Karpas-422 (cell line): ENCODE data around the gene AOAH. TPM values are rescaled to one million over a fixed set of nuclear protein-coding genes. Genes with fewer than 3 reads are reported as not detected.
"Not testable (repeated sequence)": the region's sequence is repeated elsewhere in the genome, so short reads cannot be mapped to it uniquely, and the experiment has no call there.

Experiments
- DNase-seq: peaks from one replicate; pipeline ENCODE4 v3.0.0-alpha.2; 2015
- H2AFZ ChIP-seq: fragments of 200-600 bp; sonication (generic); 2 replicates; pipeline ENCODE4 v1.6.1; 2014; ENCODE audit warnings: antibody characterized with exemption, low read length, mixed read lengths
- H3K27ac ChIP-seq: fragments of 200-600 bp; sonication (generic); 2 replicates; pipeline ENCODE4 v1.5.1; 2014; ENCODE audit warnings: mild to moderate bottlenecking, low read length, moderate library complexity
- H3K27me3 ChIP-seq: fragments of 200-600 bp; sonication (generic); 2 replicates; pipeline ENCODE4 v1.6.1; 2014; ENCODE audit warnings: low read length, mixed read lengths
- H3K36me3 ChIP-seq: fragments of 200-600 bp; sonication (generic); 2 replicates; pipeline ENCODE4 v1.6.1; 2014; ENCODE audit warnings: low read length, mixed read lengths; ENCODE audit not compliant: insufficient read depth
- H3K4me1 ChIP-seq: fragments of 200-600 bp; sonication (generic); 2 replicates; pipeline ENCODE4 v1.6.1; 2014; ENCODE audit warnings: mild to moderate bottlenecking, low read length, mixed read lengths
- H3K4me2 ChIP-seq: fragments of 200-600 bp; sonication (generic); 2 replicates; pipeline ENCODE4 v1.6.1; 2014; ENCODE audit warnings: low read length, low read depth, mild to moderate bottlenecking; ENCODE audit not compliant: poor library complexity, severe bottlenecking
- H3K4me3 ChIP-seq: fragments of 200-600 bp; sonication (generic); 2 replicates; pipeline ENCODE4 v1.5.1; 2014; ENCODE audit warnings: mild to moderate bottlenecking, antibody characterized with exemption, low read length, mixed read lengths
- H3K79me2 ChIP-seq: fragments of 200-600 bp; sonication (generic); 2 replicates; pipeline ENCODE4 v1.6.1; 2014; ENCODE audit warnings: mild to moderate bottlenecking, low read length, mixed read lengths
- H3K9ac ChIP-seq: fragments of 200-600 bp; sonication (generic); 2 replicates; pipeline ENCODE4 v1.6.0; 2014; ENCODE audit warnings: low read length
- H3K9me2 ChIP-seq: fragments of 200-600 bp; sonication (generic), shearing (Covaris generic); replicated peaks from 2 replicates; pipeline ENCODE4 v1.6.0; 2014; ENCODE audit warnings: mild to moderate bottlenecking, low read length, moderate library complexity; ENCODE audit not compliant: insufficient read depth
- H3K9me3 ChIP-seq: fragments of 300-700, 200-600 bp; sonication (generic); 2 replicates; pipeline ENCODE4 v1.6.1; 2014; ENCODE audit warnings: low read length, mixed read lengths
- H4K20me1 ChIP-seq: fragments of 200-600 bp; sonication (generic); 2 replicates; pipeline ENCODE4 v1.6.1; 2014; ENCODE audit warnings: mild to moderate bottlenecking, antibody characterized with exemption, low read length, low read depth; ENCODE audit not compliant: insufficient read depth
- total RNA-seq: library from RNA; depleted of rRNA; stranded (reverse); fragments of >200 nt; shearing (Covaris generic); gene quantifications from 2 replicates; pipeline ENCODE4 v1.2.3, GENCODE V29; 2014; ENCODE audit warnings: low replicate concordance

AOAH gene
- total RNA-seq, 1 experiment from 2014 or later, result not detected

- Histone ChIP-seq H3K27me3 (no peaks in the 10 kb centered on the region), H3K36me3 (no peaks in the 10 kb centered on the region), H3K27ac (no peak overlapping the region), H3K79me2 (no peaks in the 10 kb centered on the region), H3K4me1 (no peaks in the 10 kb centered on the region), H3K4me3 (no peak overlapping the region), H3K4me2 (no peak overlapping the region), H3K9me2 (no peaks in the 10 kb centered on the region), H4K20me1 (no peaks in the 10 kb centered on the region), H3K9ac (no peak overlapping the region), H3K9me3 (no peaks in the 10 kb centered on the region), H2AFZ (no peak overlapping the region)
- DNase-seq, result no peak
These were observed 70.5 kb downstream of the AOAH start for GRCh38 chr7:36653663-36654355.

DNA sequence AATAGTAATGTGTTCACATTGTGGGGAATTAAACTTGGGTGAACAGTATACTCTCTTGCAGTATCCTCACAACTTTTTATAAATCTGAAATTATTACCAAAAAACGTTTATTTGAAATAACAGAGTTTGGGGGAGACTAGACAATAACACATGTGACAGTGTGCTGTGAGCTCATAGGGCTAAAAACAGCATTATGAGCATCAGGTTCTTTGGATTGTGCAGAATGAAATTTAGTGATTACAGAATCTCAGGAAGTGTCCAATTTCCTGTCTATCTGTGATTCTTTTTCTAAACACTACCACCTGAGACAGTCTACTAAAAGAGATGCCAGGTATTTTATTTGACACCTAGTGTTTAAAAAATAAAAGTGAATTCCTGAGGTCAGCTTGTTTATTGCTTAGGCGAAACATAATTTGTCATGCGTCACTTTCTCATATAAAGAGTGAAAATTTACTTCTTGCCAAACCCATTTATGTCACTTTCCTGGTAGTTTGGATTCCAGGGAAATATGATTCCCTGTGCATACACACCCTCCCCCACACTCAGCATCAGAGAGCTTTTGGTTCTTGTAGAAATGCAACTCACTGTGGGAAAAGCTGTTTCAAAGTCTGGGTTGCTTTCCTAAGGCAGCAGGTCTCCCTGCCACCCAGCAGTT lies 71.2 kb downstream of the AOAH start:
- Histone ChIP-seq H3K27ac (no peak overlapping the region), H3K9me3 (no peaks in the 10 kb centered on the region), H4K20me1 (no peaks in the 10 kb centered on the region), H3K79me2 (no peaks in the 10 kb centered on the region), H3K4me3 (no peak overlapping the region), H2AFZ (no peak overlapping the region), H3K4me1 (no peaks in the 10 kb centered on the region), H3K4me2 (no peak overlapping the region), H3K36me3 (no peaks in the 10 kb centered on the region), H3K9ac (no peak overlapping the region), H3K9me2 (no peaks in the 10 kb centered on the region), H3K27me3 (no peaks in the 10 kb centered on the region)
- no peak for DNase-seq

DNA sequence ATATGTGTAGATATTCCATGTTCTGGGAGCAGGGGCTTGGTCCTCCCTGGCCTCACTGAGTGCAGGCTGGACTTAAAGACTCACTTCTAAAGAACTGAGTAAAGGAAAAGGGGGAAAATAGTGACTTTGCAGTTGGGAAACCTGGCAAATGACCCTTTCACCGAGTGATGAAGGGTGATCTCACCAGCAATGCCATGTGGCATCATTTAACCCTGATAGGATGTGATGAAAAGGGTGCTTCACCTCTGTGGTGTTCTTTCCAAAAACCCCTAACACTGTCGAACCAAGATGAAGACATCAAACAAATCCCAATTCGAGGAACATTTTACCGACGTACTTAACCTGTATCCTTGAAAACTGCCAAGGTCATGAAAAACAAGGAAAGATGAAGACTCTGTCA lies 71.9 kb downstream of the AOAH start:
- no peaks in the 10 kb centered on the region for H3K9me3 ChIP-seq
- no peaks in the 10 kb centered on the region for H3K4me1 ChIP-seq
- H3K9ac ChIP-seq, result no peak overlapping the region
- no peaks in the 10 kb centered on the region for H4K20me1 ChIP-seq
- no peak overlapping the region for H3K27ac ChIP-seq
- no peak overlapping the region for H2AFZ ChIP-seq
- no peaks in the 10 kb centered on the region for H3K79me2 ChIP-seq
- no peak for DNase-seq
- H3K36me3 ChIP-seq, result no peaks in the 10 kb centered on the region
- no peaks in the 10 kb centered on the region for H3K9me2 ChIP-seq
- no peaks in the 10 kb centered on the region for H3K27me3 ChIP-seq
- H3K4me2 ChIP-seq, result no peak overlapping the region
- H3K4me3 ChIP-seq, result no peak overlapping the region

DNA sequence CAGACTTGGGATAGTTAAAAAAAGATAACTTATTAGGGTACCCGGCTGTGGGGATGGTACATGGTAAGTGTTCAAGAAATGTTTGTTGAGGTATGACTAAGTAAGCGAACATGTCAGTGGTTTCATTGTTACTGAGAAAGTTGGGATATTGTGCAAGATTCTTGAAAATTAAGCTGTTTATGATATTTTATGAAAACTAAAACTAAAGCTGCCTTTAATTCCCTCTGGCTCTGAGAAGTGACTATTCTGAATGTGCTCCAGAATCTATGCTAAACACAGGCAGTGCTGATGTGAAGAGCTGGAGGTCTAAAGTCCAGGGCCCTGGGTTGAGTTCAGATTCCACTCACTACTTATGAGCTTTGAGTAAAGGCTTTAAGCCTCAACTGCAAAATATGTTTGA lies 72.9 kb downstream of the AOAH start:
- no peak overlapping the region for H3K4me3 ChIP-seq
- no peak for DNase-seq
- no peaks in the 10 kb centered on the region for H3K9me3 ChIP-seq
- no peak overlapping the region for H3K9ac ChIP-seq
- no peaks in the 10 kb centered on the region for H4K20me1 ChIP-seq
- no peaks in the 10 kb centered on the region for H3K4me1 ChIP-seq
- H3K9me2 ChIP-seq, result no peaks in the 10 kb centered on the region
- H3K79me2 ChIP-seq, result no peaks in the 10 kb centered on the region
- H2AFZ ChIP-seq, result no peak overlapping the region
- H3K27me3 ChIP-seq, result no peaks in the 10 kb centered on the region
- H3K4me2 ChIP-seq, result no peak overlapping the region
- H3K27ac ChIP-seq, result no peak overlapping the region
- H3K36me3 ChIP-seq, result no peaks in the 10 kb centered on the region

- Histone ChIP-seq H3K79me2 (no peaks in the 10 kb centered on the region), H3K36me3 (no peaks in the 10 kb centered on the region), H2AFZ (no peak overlapping the region), H4K20me1 (no peaks in the 10 kb centered on the region), H3K4me2 (no peak overlapping the region), H3K4me1 (no peaks in the 10 kb centered on the region), H3K27ac (no peak overlapping the region), H3K9ac (no peak overlapping the region), H3K27me3 (no peaks in the 10 kb centered on the region), H3K9me2 (no peaks in the 10 kb centered on the region), H3K9me3 (no peaks in the 10 kb centered on the region), H3K4me3 (no peak overlapping the region)
- no peak for DNase-seq
These were observed 73.5 kb downstream of the AOAH start for GRCh38 chr7:36650766-36651312.

GRCh38 chr7:36650320-36650719 lies 74.0 kb downstream of the AOAH start:
- Histone ChIP-seq H4K20me1 (no peaks in the 10 kb centered on the region), H3K9ac (no peak overlapping the region), H3K27me3 (no peaks in the 10 kb centered on the region), H3K4me3 (no peak overlapping the region), H3K4me1 (no peaks in the 10 kb centered on the region), H2AFZ (no peak overlapping the region), H3K4me2 (no peak overlapping the region), H3K79me2 (no peaks in the 10 kb centered on the region), H3K9me3 (no peaks in the 10 kb centered on the region), H3K27ac (no peak overlapping the region), H3K9me2 (no peaks in the 10 kb centered on the region), H3K36me3 (no peaks in the 10 kb centered on the region)
- DNase-seq, result no peak

- H3K4me3 ChIP-seq, DNase-seq, H3K4me2 ChIP-seq, H3K36me3 ChIP-seq, H3K79me2 ChIP-seq, H3K9me2 ChIP-seq, H3K9me3 ChIP-seq, H3K27me3 ChIP-seq, H3K4me1 ChIP-seq, H3K27ac ChIP-seq, H3K9ac ChIP-seq, H2AFZ ChIP-seq, H4K20me1 ChIP-seq: not testable (repeated sequence)
These were observed 75.0 kb downstream of the AOAH start for GRCh38 chr7:36649319-36649718.

DNA sequence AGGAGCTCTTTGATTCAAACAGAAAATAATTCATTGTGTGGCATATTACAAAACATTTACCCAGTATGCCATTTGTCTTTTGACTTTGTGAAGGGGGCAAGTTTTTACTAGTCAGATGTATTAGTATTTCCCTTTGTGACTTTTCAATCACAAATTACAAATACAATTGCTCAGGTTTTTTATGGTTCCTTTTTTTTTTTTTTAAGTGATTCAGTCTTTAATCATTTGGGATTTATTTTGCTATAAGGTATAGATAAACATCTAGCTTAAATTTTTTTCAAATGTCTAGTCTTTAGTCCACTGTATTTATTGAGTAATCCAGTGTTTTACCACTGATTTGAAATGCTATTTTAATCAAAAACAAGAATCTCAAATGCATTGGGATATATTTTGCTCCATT lies 75.9 kb downstream of the AOAH start:
- Histone ChIP-seq H3K9me2 (no peaks in the 10 kb centered on the region), H3K9me3 (no peaks in the 10 kb centered on the region), H3K4me1 (no peaks in the 10 kb centered on the region), H4K20me1 (no peaks in the 10 kb centered on the region), H3K27me3 (no peaks in the 10 kb centered on the region), H3K9ac (no peak overlapping the region), H3K4me3 (no peak overlapping the region), H3K27ac (no peak overlapping the region), H3K79me2 (no peaks in the 10 kb centered on the region), H3K36me3 (no peaks in the 10 kb centered on the region), H3K4me2 (no peak overlapping the region), H2AFZ (no peak overlapping the region)
- no peak for DNase-seq
